Activated CD8-positive, alpha-beta memory T cell treated with anti-CD3 and anti-CD28 coated beads, Interleukin-2, amount 50 U/mL, for 4 hours (primary cell): Measurements from ENCODE around the gene ZNF2.

Experiments used
- DNase-seq: peaks from one replicate; pipeline ENCODE4 v3.0.0-alpha.2; 2020

The ZNF2 gene

GRCh38 chr2:95207111-95207961 is 41.7 kb downstream of the ZNF2 start, which contains the start of gene ZNF892:
TSS of gene ZNF892 (plus strand) at chr2:95207521. CDS start at chr2:95207816, 295 bp downstream.
- DNase-seq: peak; percentile 83

- no peak for DNase-seq
Measured at GRCh38 chr2:95208106-95208505, 42.5 kb downstream of the ZNF2 start.

- no peak for DNase-seq
Measured at GRCh38 chr2:95215018-95215612, 49.5 kb downstream of the ZNF2 start.

- no peak for DNase-seq
Measured at GRCh38 chr2:95220449-95220848, 54.8 kb downstream of the ZNF2 start.

GRCh38 chr2:95225658-95226057 is 60.0 kb downstream of the ZNF2 start:
- DNase-seq: no peak

GRCh38 chr2:95231723-95232122 is 66.1 kb downstream of the ZNF2 start:
- DNase-seq: no peak

GRCh38 chr2:95232232-95232631 is 66.6 kb downstream of the ZNF2 start:
- DNase-seq: no peak
